ENCODE data around the gene ALPK1.

ALPK1 gene

DNA sequence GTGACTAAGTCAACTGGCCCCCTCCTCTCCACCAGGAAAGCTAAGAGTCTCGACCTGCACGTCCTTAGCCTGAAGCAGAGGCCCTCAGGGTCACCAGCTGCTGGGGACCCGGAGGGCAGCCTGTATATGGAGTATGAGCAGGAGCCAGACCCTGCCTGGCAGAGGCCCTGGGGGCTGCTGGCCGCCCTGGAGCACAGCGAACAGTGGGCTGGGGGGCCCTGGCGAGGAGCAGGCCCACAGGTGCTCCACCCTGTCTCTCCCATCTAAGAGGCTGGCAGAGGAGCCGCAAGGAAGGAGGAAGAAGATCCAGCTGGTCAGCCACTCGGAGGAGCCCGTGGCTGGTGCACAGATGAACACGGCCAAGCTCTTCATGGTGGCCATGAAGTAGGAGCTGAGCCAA is 61.2 kb downstream of the ALPK1 start:
- DNase-seq (ENCODE audit: low read depth): no peak
- no peak overlapping the region for H3K4me3 ChIP-seq (ENCODE audit: control insufficient read depth, low read depth, low read length)
- TF ChIP-seq, protein P1, sequence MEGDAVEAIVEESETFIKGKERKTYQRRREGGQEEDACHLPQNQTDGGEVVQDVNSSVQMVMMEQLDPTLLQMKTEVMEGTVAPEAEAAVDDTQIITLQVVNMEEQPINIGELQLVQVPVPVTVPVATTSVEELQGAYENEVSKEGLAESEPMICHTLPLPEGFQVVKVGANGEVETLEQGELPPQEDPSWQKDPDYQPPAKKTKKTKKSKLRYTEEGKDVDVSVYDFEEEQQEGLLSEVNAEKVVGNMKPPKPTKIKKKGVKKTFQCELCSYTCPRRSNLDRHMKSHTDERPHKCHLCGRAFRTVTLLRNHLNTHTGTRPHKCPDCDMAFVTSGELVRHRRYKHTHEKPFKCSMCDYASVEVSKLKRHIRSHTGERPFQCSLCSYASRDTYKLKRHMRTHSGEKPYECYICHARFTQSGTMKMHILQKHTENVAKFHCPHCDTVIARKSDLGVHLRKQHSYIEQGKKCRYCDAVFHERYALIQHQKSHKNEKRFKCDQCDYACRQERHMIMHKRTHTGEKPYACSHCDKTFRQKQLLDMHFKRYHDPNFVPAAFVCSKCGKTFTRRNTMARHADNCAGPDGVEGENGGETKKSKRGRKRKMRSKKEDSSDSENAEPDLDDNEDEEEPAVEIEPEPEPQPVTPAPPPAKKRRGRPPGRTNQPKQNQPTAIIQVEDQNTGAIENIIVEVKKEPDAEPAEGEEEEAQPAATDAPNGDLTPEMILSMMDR (IDR thresholded peaks at IDR 0.05; ENCODE audit: control insufficient read depth, insufficient read depth, low read depth, low read length, missing control alignments): no peak

DNA sequence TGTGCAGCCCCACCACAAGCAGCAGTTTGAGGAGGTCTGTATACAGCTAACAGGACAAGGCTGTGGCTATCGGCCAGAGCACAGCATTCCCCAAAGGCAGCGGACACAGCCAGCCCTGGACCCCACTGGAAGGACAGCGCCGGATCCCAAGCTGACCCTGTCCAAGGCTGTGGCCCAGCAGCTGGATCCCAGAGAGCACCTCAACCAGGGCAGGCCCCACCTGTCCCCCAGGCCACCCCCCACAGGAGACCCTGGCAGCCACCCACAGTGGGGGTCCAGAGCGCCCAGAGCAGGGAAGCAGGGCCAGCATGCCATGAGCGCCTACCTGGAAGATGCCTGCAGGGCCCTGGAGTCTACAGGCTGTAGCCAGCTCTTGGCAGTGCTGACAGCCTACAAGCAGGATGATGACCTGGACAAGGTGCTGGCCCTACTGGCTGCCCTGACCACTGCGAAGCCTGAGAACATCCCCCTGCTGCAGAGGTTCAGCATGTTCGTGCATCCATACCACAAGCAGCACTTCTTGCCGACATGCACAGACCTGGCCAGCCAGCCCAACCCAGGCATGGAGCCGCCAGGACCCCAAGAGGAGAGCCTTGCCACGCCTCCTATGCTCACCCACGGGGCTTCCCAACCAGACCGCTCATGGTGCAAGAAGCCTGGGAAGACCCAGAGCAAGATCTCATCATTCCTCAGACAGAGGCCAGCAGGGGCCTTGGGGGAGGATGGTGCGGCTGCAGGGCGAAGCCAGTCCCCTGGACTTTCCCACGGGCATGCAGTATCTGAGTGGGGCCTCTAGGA is 62.0 kb downstream of the ALPK1 start:
- DNase-seq (ENCODE audit: low read depth): no peak
- H3K4me3 ChIP-seq (ENCODE audit: control insufficient read depth, low read depth, low read length): no peak overlapping the region
- TF ChIP-seq, protein P1 (IDR thresholded peaks at IDR 0.05; ENCODE audit: control insufficient read depth, insufficient read depth, low read depth, low read length, missing control alignments): no peak

DNA sequence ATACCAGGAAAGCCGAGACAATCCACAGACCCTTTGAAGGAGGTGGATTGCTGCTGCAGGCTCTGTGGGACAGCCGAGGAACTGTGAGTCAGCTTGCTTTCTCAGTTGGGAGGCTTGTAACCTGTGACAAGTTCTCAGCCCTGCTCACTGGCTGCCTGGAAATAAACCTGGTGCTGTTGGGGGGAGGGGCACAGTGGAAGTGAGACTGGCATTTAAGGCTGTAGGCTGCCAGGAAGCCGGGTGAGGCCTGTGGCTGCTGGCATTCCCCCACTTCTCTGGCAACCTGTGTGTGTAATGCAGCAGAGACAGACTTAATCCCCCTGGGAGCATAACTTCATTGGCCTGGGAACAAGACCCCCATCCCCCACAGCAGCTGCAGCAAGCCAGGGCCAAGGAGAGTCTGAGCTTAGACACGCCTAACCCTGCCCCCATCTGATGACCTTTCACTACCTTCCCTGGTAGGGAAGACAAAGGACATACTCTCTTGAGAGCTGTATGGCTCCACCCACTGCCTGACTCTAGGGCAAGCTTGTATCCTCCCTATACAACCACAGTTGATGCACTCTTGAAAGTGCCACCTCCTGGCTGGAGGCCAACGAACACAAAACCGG is 64.1 kb downstream of the ALPK1 start:
- DNase-seq (ENCODE audit: low read depth): no peak
- no peak overlapping the region for H3K4me3 ChIP-seq (ENCODE audit: control insufficient read depth, low read depth, low read length)
- TF ChIP-seq, protein P1 (IDR thresholded peaks at IDR 0.05; ENCODE audit: control insufficient read depth, insufficient read depth, low read depth, low read length, missing control alignments): no peak

DNA sequence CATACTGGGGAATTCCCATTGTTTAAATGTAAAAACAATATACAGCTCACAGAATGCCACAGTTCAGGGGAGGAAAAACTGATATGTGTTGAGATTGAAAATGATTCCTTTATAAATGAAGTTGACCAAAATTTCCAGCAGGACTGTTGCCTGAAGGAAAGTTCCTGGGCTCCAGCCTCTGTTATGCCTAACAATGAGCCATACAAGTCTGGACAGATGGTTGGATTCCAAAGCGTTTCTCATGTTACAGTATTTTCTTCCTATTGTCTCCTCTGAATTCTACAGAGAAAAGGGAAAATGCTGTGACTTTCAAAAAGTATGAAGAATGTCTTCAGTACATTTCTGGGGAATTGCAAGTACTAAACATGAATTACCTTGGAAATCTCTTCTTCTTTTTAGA is 73.3 kb downstream of the ALPK1 start:
- no peak overlapping the region for H3K4me3 ChIP-seq (ENCODE audit: control insufficient read depth, low read depth, low read length)
- no peak for DNase-seq (ENCODE audit: low read depth)
- TF ChIP-seq, protein P1 (IDR thresholded peaks at IDR 0.05; ENCODE audit: control insufficient read depth, insufficient read depth, low read depth, low read length, missing control alignments): no peak

DNA sequence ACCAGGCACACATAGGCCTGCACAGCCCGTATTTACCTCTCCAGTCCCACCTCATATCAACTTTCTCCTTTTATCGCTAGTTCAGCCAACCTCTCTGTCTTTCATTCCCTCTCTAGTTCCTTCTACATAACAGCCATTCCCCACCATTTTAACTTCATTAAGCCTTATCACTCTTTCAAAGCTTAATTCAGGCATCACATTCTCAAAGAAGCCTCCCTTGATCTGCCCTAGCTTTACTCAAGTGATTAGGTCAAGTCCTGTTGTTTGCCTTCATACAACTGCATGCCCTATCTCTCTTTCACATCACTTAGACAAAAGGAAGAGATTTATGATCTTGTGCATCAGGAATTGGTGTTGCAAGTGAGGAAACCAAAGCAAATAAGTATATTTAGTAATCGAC is 74.2 kb downstream of the ALPK1 start:
- DNase-seq (ENCODE audit: low read depth): no peak
- TF ChIP-seq, protein P1 (IDR thresholded peaks at IDR 0.05; ENCODE audit: control insufficient read depth, insufficient read depth, low read depth, low read length, missing control alignments): no peak
- no peak overlapping the region for H3K4me3 ChIP-seq (ENCODE audit: control insufficient read depth, low read depth, low read length)

DNA sequence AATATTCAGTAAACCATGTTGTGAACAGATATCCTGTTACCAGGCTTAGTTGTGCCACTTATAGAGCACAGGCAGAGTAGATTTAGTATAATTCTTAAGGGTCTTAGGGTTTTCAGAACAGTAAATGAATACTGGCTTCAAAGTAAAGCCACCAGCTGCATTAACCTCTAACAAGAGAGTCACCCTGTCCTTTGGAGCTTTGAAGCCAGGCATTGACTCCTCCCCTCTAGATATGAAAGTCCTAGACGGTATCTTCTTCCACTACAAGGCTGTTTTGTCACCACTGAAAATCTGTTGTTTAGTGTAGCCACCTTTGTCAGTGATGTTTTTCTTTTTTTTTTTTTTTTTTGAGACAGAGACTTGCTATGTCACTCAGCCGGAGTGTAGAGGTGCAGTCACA is 77.7 kb downstream of the ALPK1 start:
- TF ChIP-seq, protein P1 (IDR thresholded peaks at IDR 0.05; ENCODE audit: control insufficient read depth, insufficient read depth, low read depth, low read length, missing control alignments): no peak
- no peak overlapping the region for H3K4me3 ChIP-seq (ENCODE audit: control insufficient read depth, low read depth, low read length)
- DNase-seq (ENCODE audit: low read depth): no peak
